Measurements from ENCODE around the gene ID3. TPM values are rescaled to one million over a fixed set of nuclear protein-coding genes. Genes with fewer than 3 reads are reported as not detected.

ID3 gene
- total and polyA plus RNA-seq, 2 of the 8 experiments (the other 6 are each of a cell fraction or from before 2014, with no cell fraction given) = 240 to 304 TPM

GRCh38 chr1:23533246-23534023, 25.9 kb downstream of the ID3 start:
- peaks cover 2 to 8% (median 7%) of the 10 kb centered on the region in 4 experiments; a peak in 5 of 7 replicates for H3K4me1 ChIP-seq (replicated peaks in 1 of 4; ENCODE audit: control insufficient read depth in 3 of 4, insufficient read depth in 4 of 4, low read length in 3 of 4)
- no peak overlapping the region for H3K18ac ChIP-seq (ENCODE audit: extremely low read depth, low read length)
- 90% methylated on average over 6 of the region's 6 CpGs; no CpG with 5 or more reads in 1 of the 2 experiments for WGBS, 2 experiments (ENCODE audit: extremely low coverage in 1 of 2, insufficient coverage in 1 of 2, insufficient read length in 1 of 2, insufficient replicate concordance in 2 of 2, low coverage in 1 of 2, low lambda C conversion rate in 2 of 2, missing lambda C conversion rate in 1 of 2)
- peaks cover 9% of the 10 kb centered on the region; the same call in 1 of the 2 replicates for H3K23me2 ChIP-seq (ENCODE audit: low read depth, low read length)
- peaks cover 0 to 5% of the 10 kb centered on the region in 2 experiments for H4K20me1 ChIP-seq (replicated peaks in 1 of 2; ENCODE audit: control insufficient read depth in 1 of 2, insufficient read depth in 2 of 2, low read length in 2 of 2)
- H3K27ac ChIP-seq (ENCODE audit: low read depth, low read length) = no peak overlapping the region
- ChIA-PET CTCF (ENCODE audit: partially characterized antibody) (interaction anchor here (0.8 to 16.2 kb wide), 4 partner anchors 18 to 111 kb away, joined by 4 to 230 read pairs (median 34); no protein-coding TSS in a partner anchor), POLR2A (ENCODE audit: partially characterized antibody) (no interaction called here)
- H2AFZ ChIP-seq (ENCODE audit: low read length) = no peak overlapping the region
- no peaks in the 10 kb centered on the region for H3K9me3 ChIP-seq (ENCODE audit: insufficient read depth in 2 of 2, low read depth in 1 of 2, low read length in 1 of 2)
- H4K5ac ChIP-seq (ENCODE audit: insufficient read length, low read depth, low read length) = no peak overlapping the region
- no peak overlapping the region for H3K4ac ChIP-seq (replicated peaks; ENCODE audit: insufficient read length, low read depth, low read length)
- no peak overlapping the region for H3K56ac ChIP-seq (replicated peaks; ENCODE audit: insufficient read length, low read depth, low read length)
- H2BK20ac ChIP-seq (ENCODE audit: low read length) = no peak overlapping the region
- no peak overlapping the region; the same call in 1 of the 2 replicates for H2BK12ac ChIP-seq (ENCODE audit: low read depth, low read length)
- H4K91ac ChIP-seq (replicated peaks; ENCODE audit: insufficient read length, low read length) = no peak overlapping the region
- no peak overlapping the region for H2BK5ac ChIP-seq (ENCODE audit: low read depth, low read length)
- H3K36me3 ChIP-seq (ENCODE audit: control insufficient read depth in 2 of 4, insufficient read depth in 4 of 4, low read length in 3 of 4) = no peaks in the 10 kb centered on the region
- DNase-seq (ENCODE audit: low read depth in 1 of 2, low spot score in 2 of 2) (no peak), FAIRE-seq (no peak)
- peaks cover 3 to 27% (median 18%) of the 10 kb centered on the region in 4 experiments for H3K27me3 ChIP-seq (replicated peaks in 1 of 4; ENCODE audit: control insufficient read depth in 3 of 4, extremely low read depth in 1 of 4, insufficient read depth in 3 of 4, low read length in 3 of 4)
- no peak overlapping the region for H2BK120ac ChIP-seq (replicated peaks; ENCODE audit: low read depth, low read length)
- H2BK15ac ChIP-seq (ENCODE audit: low read length) = no peak overlapping the region; the same call in 1 of the 2 replicates
- H2AK5ac ChIP-seq (ENCODE audit: low read depth, low read length) = no peak overlapping the region
- H3K4me2 ChIP-seq (ENCODE audit: insufficient read depth in 1 of 2, low read depth in 2 of 2, low read length in 2 of 2) = no peak overlapping the region
- H3K79me1 ChIP-seq (ENCODE audit: low read depth, low read length) = no peaks in the 10 kb centered on the region
- no peak overlapping the region for H3K23ac ChIP-seq (ENCODE audit: insufficient read length)
- no peak overlapping the region for H4K8ac ChIP-seq (ENCODE audit: extremely low read depth, insufficient read depth, low read length)
- TF ChIP-seq ZNF274 (IDR thresholded peaks at IDR 0.05; ENCODE audit: borderline replicate concordance, extremely low read depth, low read length) (no peak), TAF1 (IDR thresholded peaks at IDR 0.05; ENCODE audit: low read depth, low read length) (no peak), E2F6 (IDR thresholded peaks at IDR 0.05) (no peak), TCF12 (IDR thresholded peaks at IDR 0.05; ENCODE audit: low read depth, low read length) (no peak)
- H3K4me3 ChIP-seq (ENCODE audit: extremely low read depth in 1 of 4, insufficient read depth in 2 of 4, low read depth in 3 of 4, low read length in 4 of 4) = no peak overlapping the region
- no peak overlapping the region for H3K9ac ChIP-seq (replicated peaks in 1 of 4; ENCODE audit: extremely low read depth in 1 of 4, low read depth in 3 of 4, low read length in 3 of 4)
- peaks cover 0 to 3% of the 10 kb centered on the region in 2 experiments; a peak in 1 of 4 replicates for H3K79me2 ChIP-seq (ENCODE audit: control insufficient read depth in 1 of 2, insufficient read depth in 2 of 2, low read length in 2 of 2)
- H3K14ac ChIP-seq (ENCODE audit: insufficient read length) = no peak overlapping the region

Data from H1 (cell line).